ENCODE data around the gene TTLL8. TPM values are rescaled to one million over a fixed set of nuclear protein-coding genes. Genes with fewer than 3 reads are reported as not detected.

TTLL8 gene
- total and polyA plus RNA-seq, 4 donors = not detected

GRCh38 chr22:49975543-49976389 is 82.3 kb downstream of the TTLL8 start:
- Histone ChIP-seq H3K36me3 (ENCODE audit: control insufficient read depth in 4 of 4, insufficient read depth in 3 of 4, low read depth in 1 of 4, low read length in 3 of 4) (no peaks in the 10 kb centered on the region), H3K27ac (ENCODE audit: low read depth in 1 of 2, low read length in 2 of 2) (no peak overlapping the region), H3K4me1 (ENCODE audit: control insufficient read depth in 4 of 4, insufficient read depth in 4 of 4, low read length in 3 of 4) (peaks cover 0 to 8% (median 4%) of the 10 kb centered on the region in 4 donors), H3K9ac (ENCODE audit: low read depth in 1 of 2, low read length in 2 of 2) (no peak overlapping the region), H3K27me3 (ENCODE audit: control insufficient read depth in 4 of 4, insufficient read depth in 4 of 4, low read length in 3 of 4) (no peaks in the 10 kb centered on the region), H3K4me3 (ENCODE audit: low read depth in 1 of 3, low read length in 3 of 3) (no peak overlapping the region), H3K9me3 (ENCODE audit: control insufficient read depth in 4 of 4, low read length in 3 of 4) (no peaks in the 10 kb centered on the region)
- WGBS = 53% methylated on average over 17 of the region's 17 CpGs
- TF ChIP-seq SP1 (IDR thresholded peaks at IDR 0.05) = no peak
- no peak for TF ChIP-seq HNF4G (IDR thresholded peaks at IDR 0.05)
- TF ChIP-seq, protein P1, sequence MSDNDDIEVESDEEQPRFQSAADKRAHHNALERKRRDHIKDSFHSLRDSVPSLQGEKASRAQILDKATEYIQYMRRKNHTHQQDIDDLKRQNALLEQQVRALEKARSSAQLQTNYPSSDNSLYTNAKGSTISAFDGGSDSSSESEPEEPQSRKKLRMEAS (IDR thresholded peaks at IDR 0.05) = no peak
- TF ChIP-seq CTCF (IDR thresholded peaks at IDR 0.05; ENCODE audit: low read depth, low read length, missing input control) = no peak
- TF ChIP-seq FOXA1 (IDR thresholded peaks at IDR 0.05) = no peak
- TF ChIP-seq JUND (IDR thresholded peaks at IDR 0.05) = no peak
- TF ChIP-seq EGR1 (IDR thresholded peaks at IDR 0.05; ENCODE audit: low read depth in 2 of 2) = no peak
- no peak for TF ChIP-seq RXRA (IDR thresholded peaks at IDR 0.05)
- TF ChIP-seq FOXA2 (IDR thresholded peaks at IDR 0.05) = no peak
- TF ChIP-seq TAF1 (conservative IDR thresholded peaks at IDR 0.05) = no peak
- no peak for TF ChIP-seq YY1 (IDR thresholded peaks at IDR 0.05)
- no peak for TF ChIP-seq GABPA (IDR thresholded peaks at IDR 0.05 in 1 of 2, conservative IDR thresholded peaks at IDR 0.05 in 1 of 2)
- TF ChIP-seq REST (IDR thresholded peaks at IDR 0.05) = no peak
- TF ChIP-seq HNF4A (conservative IDR thresholded peaks at IDR 0.05) = no peak
- TF ChIP-seq, protein P2, sequence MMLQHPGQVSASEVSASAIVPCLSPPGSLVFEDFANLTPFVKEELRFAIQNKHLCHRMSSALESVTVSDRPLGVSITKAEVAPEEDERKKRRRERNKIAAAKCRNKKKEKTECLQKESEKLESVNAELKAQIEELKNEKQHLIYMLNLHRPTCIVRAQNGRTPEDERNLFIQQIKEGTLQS (IDR thresholded peaks at IDR 0.05) = no peak
- DNase-seq (ENCODE audit: low spot score) = peak; percentile 33
